ENCODE measurements around the gene ZNF329. TPM values are rescaled to one million over a fixed set of nuclear protein-coding genes. Genes with fewer than 3 reads are reported as not detected.

ZNF329 gene
- total RNA-seq, 1 donor from 2014 or later: 16.2 TPM

GRCh38 chr19:58123354-58123753 lies 27.2 kb downstream of the ZNF329 start:
- Histone ChIP-seq H3K27ac (ENCODE audit: low read depth, low read length) (no peak overlapping the region), H3K4me3 (ENCODE audit: low read length in 3 of 3) (no peak overlapping the region), H3K4me1 (ENCODE audit: control insufficient read depth in 3 of 3, insufficient read depth in 3 of 3, low read length in 3 of 3) (no peaks in the 10 kb centered on the region), H3K27me3 (ENCODE audit: control insufficient read depth in 3 of 3, insufficient read depth in 3 of 3, low read length in 3 of 3) (peaks cover 0 to 4% (median 0%) of the 10 kb centered on the region in 3 donors), H3K9me3 (ENCODE audit: control insufficient read depth in 3 of 3, low read length in 3 of 3) (peaks cover 48 to 64% (median 54%) of the 10 kb centered on the region in 3 donors), H3K36me3 (ENCODE audit: control insufficient read depth in 3 of 3, insufficient read depth in 3 of 3, low read length in 3 of 3) (peaks cover 9 to 15% (median 10%) of the 10 kb centered on the region in 3 donors), H3K9ac (ENCODE audit: low read depth in 1 of 3, low read length in 3 of 3) (no peak overlapping the region)

DNA sequence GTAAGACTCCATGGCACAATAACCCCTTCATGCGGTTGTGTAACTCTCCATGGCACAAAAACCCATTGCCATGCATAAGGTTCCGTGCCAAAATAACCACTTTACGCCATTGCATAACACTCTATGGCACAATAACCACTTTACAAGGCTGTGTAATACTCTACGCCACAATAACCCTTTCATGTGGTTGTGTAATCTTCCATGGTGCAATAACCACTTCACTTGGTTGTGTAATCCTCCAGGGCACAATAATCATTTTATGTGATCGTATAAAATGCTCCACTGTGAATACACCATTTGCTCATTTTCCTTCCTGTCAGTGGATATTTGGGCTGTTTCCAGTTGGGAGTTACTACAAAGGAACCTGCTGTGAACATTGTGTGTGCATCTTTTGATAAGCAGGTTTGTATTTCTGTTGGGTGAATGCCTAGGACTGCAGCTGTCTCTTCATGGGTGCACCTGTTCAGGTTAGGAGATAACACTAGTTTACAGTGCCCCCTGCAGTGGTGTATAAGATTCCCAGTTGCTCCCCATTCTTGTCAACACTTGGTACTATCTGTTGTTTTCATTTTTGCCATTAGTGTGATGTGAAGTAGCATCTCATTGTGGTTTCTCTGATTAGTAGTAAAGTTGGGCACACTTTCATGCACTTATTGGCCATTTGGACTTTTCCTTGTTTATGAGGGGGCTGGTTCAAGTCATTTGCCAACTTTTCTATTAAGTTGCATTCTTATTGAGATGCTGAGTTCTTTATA lies 31.4 kb downstream of the ZNF329 start:
- Histone ChIP-seq H3K4me3 (ENCODE audit: low read length in 3 of 3) (peak overlapping the region in 1 of 3 donors; percentile 0), H3K9me3 (ENCODE audit: control insufficient read depth in 3 of 3, low read length in 3 of 3) (peaks cover 24 to 51% (median 36%) of the 10 kb centered on the region in 3 donors), H3K36me3 (ENCODE audit: control insufficient read depth in 3 of 3, insufficient read depth in 3 of 3, low read length in 3 of 3) (peaks cover 0 to 2% (median 0%) of the 10 kb centered on the region in 3 donors), H3K27ac (ENCODE audit: low read depth, low read length) (no peak overlapping the region), H3K9ac (ENCODE audit: low read depth in 1 of 3, low read length in 3 of 3) (no peak overlapping the region), H3K4me1 (ENCODE audit: control insufficient read depth in 3 of 3, insufficient read depth in 3 of 3, low read length in 3 of 3) (no peaks in the 10 kb centered on the region), H3K27me3 (ENCODE audit: control insufficient read depth in 3 of 3, insufficient read depth in 3 of 3, low read length in 3 of 3) (peaks cover 0 to 4% (median 0%) of the 10 kb centered on the region in 3 donors)

- Histone ChIP-seq H3K4me3 (ENCODE audit: low read length in 3 of 3) (peak overlapping the region in 1 of 3 donors; percentile 0), H3K4me1 (ENCODE audit: control insufficient read depth in 3 of 3, insufficient read depth in 3 of 3, low read length in 3 of 3) (no peaks in the 10 kb centered on the region), H3K27me3 (ENCODE audit: control insufficient read depth in 3 of 3, insufficient read depth in 3 of 3, low read length in 3 of 3) (peaks cover 0 to 4% (median 0%) of the 10 kb centered on the region in 3 donors), H3K36me3 (ENCODE audit: control insufficient read depth in 3 of 3, insufficient read depth in 3 of 3, low read length in 3 of 3) (peaks cover 0 to 2% (median 0%) of the 10 kb centered on the region in 3 donors), H3K27ac (ENCODE audit: low read depth, low read length) (no peak overlapping the region), H3K9ac (ENCODE audit: low read depth in 1 of 3, low read length in 3 of 3) (no peak overlapping the region), H3K9me3 (ENCODE audit: control insufficient read depth in 3 of 3, low read length in 3 of 3) (peaks cover 14 to 42% (median 32%) of the 10 kb centered on the region in 3 donors)
Measured at GRCh38 chr19:58117841-58118575, 32.6 kb downstream of the ZNF329 start.

- no peaks in the 10 kb centered on the region for H3K36me3 ChIP-seq (ENCODE audit: control insufficient read depth in 3 of 3, insufficient read depth in 3 of 3, low read length in 3 of 3)
- H3K9ac ChIP-seq (ENCODE audit: low read depth in 1 of 3, low read length in 3 of 3): no peak overlapping the region
- no peak overlapping the region for H3K27ac ChIP-seq (ENCODE audit: low read depth, low read length)
- no peaks in the 10 kb centered on the region for H3K27me3 ChIP-seq (ENCODE audit: control insufficient read depth in 3 of 3, insufficient read depth in 3 of 3, low read length in 3 of 3)
- H3K9me3 ChIP-seq (ENCODE audit: control insufficient read depth in 3 of 3, low read length in 3 of 3): peaks cover 29 to 42% (median 29%) of the 10 kb centered on the region in 3 donors
- H3K4me1 ChIP-seq (ENCODE audit: control insufficient read depth in 3 of 3, insufficient read depth in 3 of 3, low read length in 3 of 3): no peaks in the 10 kb centered on the region
- H3K4me3 ChIP-seq (ENCODE audit: low read length in 3 of 3): peak overlapping the region in 1 of 3 donors; percentile 62
Measured at GRCh38 chr19:58108546-58108817, 42.1 kb downstream of the ZNF329 start.

DNA sequence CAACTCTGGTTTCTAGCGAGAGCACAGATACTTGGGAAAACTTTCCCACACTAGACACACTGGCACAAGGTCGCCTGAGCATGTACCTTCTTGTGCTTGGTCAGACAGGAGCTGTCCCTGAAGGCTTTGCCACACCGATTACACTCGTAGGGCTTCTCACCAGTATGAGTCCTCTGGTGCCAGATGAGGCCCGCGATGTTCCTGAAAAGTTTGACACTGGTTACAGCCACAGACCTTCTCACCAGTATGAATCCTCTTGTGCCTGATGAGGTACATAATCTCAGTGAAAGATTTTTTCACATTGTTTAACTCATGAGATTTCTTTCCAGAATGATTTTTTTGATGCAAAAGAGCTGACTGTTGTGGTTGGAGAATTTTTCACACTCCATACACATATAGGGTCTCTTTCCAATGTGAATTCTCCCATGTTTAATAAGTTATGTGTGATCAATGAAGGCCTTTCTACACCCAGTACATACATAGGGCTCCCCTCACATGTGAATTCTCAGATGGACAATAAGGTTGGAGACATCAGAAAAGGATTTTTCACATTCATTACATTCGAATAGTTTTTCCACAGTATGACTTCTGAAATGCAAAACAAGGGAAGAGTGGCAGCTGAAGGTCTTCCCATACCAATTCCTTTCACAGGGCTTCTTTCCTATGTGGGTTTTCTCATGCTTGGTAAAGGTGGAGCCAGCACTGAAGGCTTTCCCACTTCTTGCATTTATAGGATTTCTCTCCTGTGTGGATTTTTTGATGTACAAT lies 42.6 kb downstream of the ZNF329 start:
- Histone ChIP-seq H3K4me1 (ENCODE audit: control insufficient read depth in 3 of 3, insufficient read depth in 3 of 3, low read length in 3 of 3) (no peaks in the 10 kb centered on the region), H3K36me3 (ENCODE audit: control insufficient read depth in 3 of 3, insufficient read depth in 3 of 3, low read length in 3 of 3) (no peaks in the 10 kb centered on the region), H3K4me3 (ENCODE audit: low read length in 3 of 3) (peak overlapping the region in 1 of 3 donors; percentile 62), H3K9ac (ENCODE audit: low read depth in 1 of 3, low read length in 3 of 3) (no peak overlapping the region), H3K9me3 (ENCODE audit: control insufficient read depth in 3 of 3, low read length in 3 of 3) (peaks cover 27 to 47% (median 29%) of the 10 kb centered on the region in 3 donors), H3K27ac (ENCODE audit: low read depth, low read length) (no peak overlapping the region), H3K27me3 (ENCODE audit: control insufficient read depth in 3 of 3, insufficient read depth in 3 of 3, low read length in 3 of 3) (no peaks in the 10 kb centered on the region)

DNA sequence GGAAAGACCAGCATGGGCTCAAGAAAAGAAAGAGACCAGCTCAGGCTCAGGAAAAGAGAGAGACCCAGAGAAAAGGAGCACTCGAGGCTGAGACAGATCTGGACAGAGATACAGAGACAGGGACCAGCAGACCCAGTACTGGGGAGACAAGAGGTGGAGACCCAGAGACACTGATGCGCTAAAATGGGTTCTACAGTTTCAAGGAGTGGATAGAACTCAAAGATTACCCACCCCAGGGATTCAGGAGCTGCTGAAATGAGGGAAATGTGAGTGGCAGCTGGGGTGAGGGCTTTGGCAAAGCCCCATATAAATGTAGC lies 51.9 kb downstream of the ZNF329 start:
- H3K9me3 ChIP-seq (ENCODE audit: control insufficient read depth in 3 of 3, low read length in 3 of 3): peaks cover 9 to 24% (median 10%) of the 10 kb centered on the region in 3 donors
- H3K4me1 ChIP-seq (ENCODE audit: control insufficient read depth in 3 of 3, insufficient read depth in 3 of 3, low read length in 3 of 3): peaks cover 7 to 13% (median 12%) of the 10 kb centered on the region in 3 donors
- no peaks in the 10 kb centered on the region for H3K27me3 ChIP-seq (ENCODE audit: control insufficient read depth in 3 of 3, insufficient read depth in 3 of 3, low read length in 3 of 3)
- H3K9ac ChIP-seq (ENCODE audit: low read depth in 1 of 3, low read length in 3 of 3): peak overlapping the region; percentile 92 to 97 (median 93)
- H3K36me3 ChIP-seq (ENCODE audit: control insufficient read depth in 3 of 3, insufficient read depth in 3 of 3, low read length in 3 of 3): peaks cover 3 to 10% (median 5%) of the 10 kb centered on the region in 3 donors
- peak overlapping the region; percentile 85 to 98 (median 90) for H3K4me3 ChIP-seq (ENCODE audit: low read length in 3 of 3)
- H3K27ac ChIP-seq (ENCODE audit: low read depth, low read length): peak overlapping the region; percentile 97

GRCh38 chr19:58097781-58098681 lies 52.6 kb downstream of the ZNF329 start, which contains the start of gene ZSCAN18:
ZSCAN18 (minus strand) TSS chr19:58098231; CDS start chr19:58090267, 7,964 bp downstream.
- Histone ChIP-seq H3K9ac (ENCODE audit: low read depth in 1 of 3, low read length in 3 of 3) (peak within 1 kb of the TSS; percentile 93 to 97 (median 97)), H3K4me3 (ENCODE audit: low read length in 3 of 3) (peak within 1 kb of the TSS; percentile 85 to 98 (median 90)), H3K4me1 (ENCODE audit: control insufficient read depth in 3 of 3, insufficient read depth in 3 of 3, low read length in 3 of 3) (peaks cover 7 to 13% (median 12%) of the 10 kb centered on the region in 3 donors), H3K27ac (ENCODE audit: low read depth, low read length) (peak within 1 kb of the TSS; percentile 97), H3K9me3 (ENCODE audit: control insufficient read depth in 3 of 3, low read length in 3 of 3) (peaks cover 4 to 26% (median 16%) of the 10 kb centered on the region in 3 donors), H3K36me3 (ENCODE audit: control insufficient read depth in 3 of 3, insufficient read depth in 3 of 3, low read length in 3 of 3) (peaks cover 3 to 10% (median 5%) of the 10 kb centered on the region in 3 donors), H3K27me3 (ENCODE audit: control insufficient read depth in 3 of 3, insufficient read depth in 3 of 3, low read length in 3 of 3) (no peaks in the 10 kb centered on the region)

- peaks cover 3 to 10% (median 5%) of the 10 kb centered on the region in 3 donors for H3K36me3 ChIP-seq (ENCODE audit: control insufficient read depth in 3 of 3, insufficient read depth in 3 of 3, low read length in 3 of 3)
- peak overlapping the region in 1 of 3 donors; percentile 33 for H3K9ac ChIP-seq (ENCODE audit: low read depth in 1 of 3, low read length in 3 of 3)
- peaks cover 7 to 13% (median 12%) of the 10 kb centered on the region in 3 donors for H3K4me1 ChIP-seq (ENCODE audit: control insufficient read depth in 3 of 3, insufficient read depth in 3 of 3, low read length in 3 of 3)
- H3K27me3 ChIP-seq (ENCODE audit: control insufficient read depth in 3 of 3, insufficient read depth in 3 of 3, low read length in 3 of 3): no peaks in the 10 kb centered on the region
- H3K4me3 ChIP-seq (ENCODE audit: low read length in 3 of 3): peak overlapping the region; percentile 63 to 98 (median 81)
- no peak overlapping the region for H3K27ac ChIP-seq (ENCODE audit: low read depth, low read length)
- H3K9me3 ChIP-seq (ENCODE audit: control insufficient read depth in 3 of 3, low read length in 3 of 3): peaks cover 3 to 25% (median 17%) of the 10 kb centered on the region in 3 donors
Measured at GRCh38 chr19:58097349-58097748, 53.2 kb downstream of the ZNF329 start.

DNA sequence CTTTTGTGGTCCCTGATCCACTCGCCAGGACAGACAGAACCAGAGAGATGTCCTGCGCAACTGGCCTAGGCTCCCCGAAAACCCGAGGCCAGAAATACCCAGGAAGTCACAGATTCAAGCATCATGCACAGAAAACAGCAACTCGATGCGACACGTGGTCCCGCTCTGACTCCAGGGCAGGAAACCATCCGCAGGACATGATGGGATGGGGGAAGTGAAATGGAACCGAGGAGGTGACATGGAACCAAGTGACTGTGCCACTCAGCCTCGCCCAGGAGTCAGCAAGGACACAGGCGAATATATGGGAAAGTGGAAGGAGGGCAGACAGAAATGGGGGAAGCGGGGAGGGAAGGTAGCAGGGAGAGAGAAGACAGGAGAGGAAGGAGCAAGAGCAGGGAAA lies 53.7 kb downstream of the ZNF329 start:
- peaks cover 3 to 10% (median 5%) of the 10 kb centered on the region in 3 donors for H3K36me3 ChIP-seq (ENCODE audit: control insufficient read depth in 3 of 3, insufficient read depth in 3 of 3, low read length in 3 of 3)
- H3K9ac ChIP-seq (ENCODE audit: low read depth in 1 of 3, low read length in 3 of 3): peak overlapping the region in 1 of 3 donors; percentile 33
- H3K27ac ChIP-seq (ENCODE audit: low read depth, low read length): no peak overlapping the region
- peaks cover 3 to 24% (median 17%) of the 10 kb centered on the region in 3 donors for H3K9me3 ChIP-seq (ENCODE audit: control insufficient read depth in 3 of 3, low read length in 3 of 3)
- H3K27me3 ChIP-seq (ENCODE audit: control insufficient read depth in 3 of 3, insufficient read depth in 3 of 3, low read length in 3 of 3): no peaks in the 10 kb centered on the region
- peaks cover 7 to 13% (median 12%) of the 10 kb centered on the region in 3 donors for H3K4me1 ChIP-seq (ENCODE audit: control insufficient read depth in 3 of 3, insufficient read depth in 3 of 3, low read length in 3 of 3)
- peak overlapping the region; percentile 63 to 98 (median 81) for H3K4me3 ChIP-seq (ENCODE audit: low read length in 3 of 3)

All from skeletal muscle tissue (tissue), 4 donors.